Loucy (cell line): ENCODE results near the gene AFF2.

ENCODE experiments used
- H2AFZ ChIP-seq: fragments of 200-600 bp; sonication (generic); 2 replicates; pipeline ENCODE4 v1.6.0; 2016; ENCODE audit warnings: antibody characterized with exemption, mild to moderate bottlenecking, low read length, moderate library complexity
- H3F3A ChIP-seq: fragments of 200-600 bp; 2 replicates; pipeline ENCODE4 v1.6.0; 2016; ENCODE audit warnings: antibody characterized with exemption, low read depth, mild to moderate bottlenecking
- H3K27me3 ChIP-seq: fragments of 200-600 bp; sonication (generic); 2 replicates; pipeline ENCODE4 v1.6.1; 2014; ENCODE audit warnings: low read length, mild to moderate bottlenecking; ENCODE audit not compliant: insufficient read depth, poor library complexity, severe bottlenecking
- H3K36me3 ChIP-seq: fragments of 200-600 bp; sonication (generic); 2 replicates; pipeline ENCODE4 v1.6.1; 2016; ENCODE audit warnings: low read length; ENCODE audit not compliant: insufficient read depth
- H3K4me1 ChIP-seq: fragments of 200-600 bp; sonication (generic); 2 replicates; pipeline ENCODE4 v1.5.1; 2014; ENCODE audit warnings: low read length, mild to moderate bottlenecking; ENCODE audit not compliant: insufficient read depth, poor library complexity, severe bottlenecking
- H3K4me2 ChIP-seq: fragments of 200-600 bp; sonication (generic); 2 replicates; pipeline ENCODE4 v1.6.0; 2014; ENCODE audit warnings: antibody characterized with exemption, low read length, low read depth, mild to moderate bottlenecking; ENCODE audit not compliant: poor library complexity, severe bottlenecking
- H3K4me3 ChIP-seq: fragments of 200-600 bp; sonication (generic); 2 replicates; pipeline ENCODE4 v1.5.1; 2014; ENCODE audit warnings: low read length, mild to moderate bottlenecking, mixed read lengths; ENCODE audit not compliant: poor library complexity, severe bottlenecking
- H3K79me2 ChIP-seq: fragments of 200-600 bp; sonication (generic); 2 replicates; pipeline ENCODE4 v1.6.1; 2014; ENCODE audit warnings: low read length; ENCODE audit not compliant: insufficient read depth
- H3K9ac ChIP-seq: fragments of 200-600 bp; sonication (generic); 2 replicates; pipeline ENCODE4 v1.6.0; 2014; ENCODE audit warnings: mild to moderate bottlenecking, low read depth, low read length, moderate library complexity; ENCODE audit not compliant: poor library complexity, severe bottlenecking
- H3K9me2 ChIP-seq: fragments of 200-600 bp; sonication (generic); replicated peaks from 2 replicates; pipeline ENCODE4 v1.6.1; 2016; ENCODE audit warnings: low read depth, low read length, mixed read lengths
- H3K9me3 ChIP-seq: fragments of 200-600 bp; sonication (generic); 2 replicates; pipeline ENCODE4 v1.6.1; 2014; ENCODE audit warnings: mild to moderate bottlenecking, antibody characterized with exemption, low read length, low read depth; ENCODE audit not compliant: insufficient read depth
- H4K20me1 ChIP-seq: fragments of 200-600 bp; sonication (generic); 2 replicates; pipeline ENCODE4 v1.6.0; 2014; ENCODE audit warnings: antibody characterized with exemption, low read length, mild to moderate bottlenecking; ENCODE audit not compliant: insufficient read depth, poor library complexity, severe bottlenecking
- EZH2phosphoT487 ChIP-seq: fragments of 200-600 bp; IDR thresholded peaks from 2 replicates; pipeline ENCODE4 v1.6.1; 2018; ENCODE audit warnings: antibody characterized with exemption, mild to moderate bottlenecking, moderate library complexity, borderline replicate concordance
- TF ChIP-seq, protein P1 (sequence below): fragments of 200-600 bp; sonication (generic); conservative IDR thresholded peaks from 2 replicates; pipeline ENCODE4 v1.5.1; 2014; ENCODE audit warnings: mild to moderate bottlenecking, antibody characterized with exemption, low read length

AFF2 gene

DNA sequence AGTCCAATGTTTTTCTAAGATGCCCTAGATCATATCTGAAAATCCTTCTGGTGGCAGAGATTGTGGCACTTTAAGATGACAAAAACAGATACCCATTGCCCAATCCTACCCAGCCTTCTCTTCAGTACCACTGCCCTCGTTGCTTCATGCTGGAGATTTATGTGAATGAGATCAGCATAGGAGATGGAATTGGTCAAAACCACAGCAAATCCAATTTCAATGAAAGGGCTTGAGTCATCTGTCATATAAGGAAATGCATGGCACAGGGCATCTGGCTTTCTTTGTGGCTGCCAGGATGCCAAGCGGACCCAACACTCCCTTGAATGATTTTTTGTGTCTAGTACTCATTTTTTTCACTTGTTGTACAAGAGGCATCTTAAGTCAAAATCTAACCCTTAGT lies 16.8 kb downstream of the AFF2 start:
- peaks cover 99% of the 10 kb centered on the region for H3K79me2 ChIP-seq

GRCh38 chrX:148522006-148522405 lies 21.6 kb downstream of the AFF2 start:
- TF ChIP-seq, protein P1, sequence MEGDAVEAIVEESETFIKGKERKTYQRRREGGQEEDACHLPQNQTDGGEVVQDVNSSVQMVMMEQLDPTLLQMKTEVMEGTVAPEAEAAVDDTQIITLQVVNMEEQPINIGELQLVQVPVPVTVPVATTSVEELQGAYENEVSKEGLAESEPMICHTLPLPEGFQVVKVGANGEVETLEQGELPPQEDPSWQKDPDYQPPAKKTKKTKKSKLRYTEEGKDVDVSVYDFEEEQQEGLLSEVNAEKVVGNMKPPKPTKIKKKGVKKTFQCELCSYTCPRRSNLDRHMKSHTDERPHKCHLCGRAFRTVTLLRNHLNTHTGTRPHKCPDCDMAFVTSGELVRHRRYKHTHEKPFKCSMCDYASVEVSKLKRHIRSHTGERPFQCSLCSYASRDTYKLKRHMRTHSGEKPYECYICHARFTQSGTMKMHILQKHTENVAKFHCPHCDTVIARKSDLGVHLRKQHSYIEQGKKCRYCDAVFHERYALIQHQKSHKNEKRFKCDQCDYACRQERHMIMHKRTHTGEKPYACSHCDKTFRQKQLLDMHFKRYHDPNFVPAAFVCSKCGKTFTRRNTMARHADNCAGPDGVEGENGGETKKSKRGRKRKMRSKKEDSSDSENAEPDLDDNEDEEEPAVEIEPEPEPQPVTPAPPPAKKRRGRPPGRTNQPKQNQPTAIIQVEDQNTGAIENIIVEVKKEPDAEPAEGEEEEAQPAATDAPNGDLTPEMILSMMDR: no peak
- TF ChIP-seq EZH2phosphoT487: no peak
- no peak overlapping the region for H2AFZ ChIP-seq
- H3K4me3 ChIP-seq: no peak overlapping the region
- H3K36me3 ChIP-seq: peaks cover 8% of the 10 kb centered on the region; the same call in 1 of the 2 replicates
- no peak overlapping the region for H3K4me2 ChIP-seq
- H3K9ac ChIP-seq: no peak overlapping the region
- H3K79me2 ChIP-seq: peaks cover 75% of the 10 kb centered on the region
- H3K9me2 ChIP-seq: no peaks in the 10 kb centered on the region
- H3F3A ChIP-seq: no peaks in the 10 kb centered on the region
- no peaks in the 10 kb centered on the region for H3K27me3 ChIP-seq
- H4K20me1 ChIP-seq: peaks cover 33% of the 10 kb centered on the region
- H3K9me3 ChIP-seq: no peaks in the 10 kb centered on the region
- peaks cover 13% of the 10 kb centered on the region for H3K4me1 ChIP-seq

More for the DNA sequence above, 16.8 kb downstream of the AFF2 start:
- Histone ChIP-seq H3K4me3 (no peak overlapping the region), H3K9me3 (no peaks in the 10 kb centered on the region), H3F3A (no peaks in the 10 kb centered on the region), H3K9me2 (no peaks in the 10 kb centered on the region), H3K9ac (no peak overlapping the region), H2AFZ (no peak overlapping the region), H3K36me3 (no peaks in the 10 kb centered on the region), H3K4me1 (peaks cover 20% of the 10 kb centered on the region), H3K27me3 (no peaks in the 10 kb centered on the region), H4K20me1 (peaks cover 43% of the 10 kb centered on the region), H3K4me2 (no peak overlapping the region)
- TF ChIP-seq, protein P1: no peak
- TF ChIP-seq EZH2phosphoT487: no peak

GRCh38 chrX:148523303-148524080 lies 23.1 kb downstream of the AFF2 start:
- Histone ChIP-seq H3K36me3 (peaks cover 14% of the 10 kb centered on the region; the same call in 1 of the 2 replicates), H3F3A (no peaks in the 10 kb centered on the region), H3K4me3 (no peak overlapping the region), H3K9me3 (no peaks in the 10 kb centered on the region), H3K9me2 (no peaks in the 10 kb centered on the region), H2AFZ (no peak overlapping the region), H3K9ac (no peak overlapping the region), H3K4me2 (no peak overlapping the region), H3K27me3 (no peaks in the 10 kb centered on the region), H3K79me2 (peaks cover 62% of the 10 kb centered on the region), H3K4me1 (peaks cover 7% of the 10 kb centered on the region), H4K20me1 (peaks cover 27% of the 10 kb centered on the region)
- no peak for TF ChIP-seq EZH2phosphoT487
- TF ChIP-seq, protein P1: no peak
